IMR-90 (cell line): ENCODE measurements around the gene FTHL17.

Experiments
- CEBPB ChIP-seq: IDR thresholded peaks from 2 replicates; pipeline ENCODE4 v1.6.1; 2012; ENCODE audit warnings: low read depth, low read length, improper control_type of control experiment
- CTCF ChIP-seq: conservative IDR thresholded peaks from 2 replicates; pipeline ENCODE4 v1.5.1; 2012; ENCODE audit warnings: mild to moderate bottlenecking, low read depth, low read length, improper control_type of control experiment
- MXI1 ChIP-seq: IDR thresholded peaks from 2 replicates; pipeline ENCODE4 v1.6.1; 2012; ENCODE audit warnings: low read depth, mild to moderate bottlenecking, low read length, moderate library complexity, borderline replicate concordance
- NFE2L2 ChIP-seq: fragments of 150-350 bp; IDR thresholded peaks from 2 replicates; pipeline ENCODE4 v1.6.1; 2016; ENCODE audit warnings: low read depth, mild to moderate bottlenecking, low read length
- POLR2A ChIP-seq: IDR thresholded peaks from 2 replicates; pipeline ENCODE4 v1.6.1; 2012; ENCODE audit warnings: mild to moderate bottlenecking, low read depth, low read length
- RFX5 ChIP-seq: IDR thresholded peaks from 2 replicates; pipeline ENCODE4 v1.8.0; 2012; ENCODE audit warnings: low read depth, mild to moderate bottlenecking, low read length, moderate library complexity
- SMC3 ChIP-seq: fragments of 150-350 bp; IDR thresholded peaks from 2 replicates; pipeline ENCODE4 v1.6.1; 2016; ENCODE audit warnings: low read depth, mild to moderate bottlenecking, antibody characterized with exemption, low read length, moderate library complexity
- USF2 ChIP-seq: fragments of 150-350 bp; IDR thresholded peaks from 2 replicates; pipeline ENCODE4 v1.6.1; 2017; ENCODE audit warnings: mild to moderate bottlenecking, antibody characterized with exemption, low read length, low read depth

GRCh38 chrX:31117266-31117665 lies 45.4 kb upstream of the FTHL17 start:
- TF ChIP-seq CEBPB (no peak), CTCF (no peak), POLR2A (no peak), USF2 (no peak), MXI1 (no peak), RFX5 (no peak), NFE2L2 (no peak), SMC3 (no peak)
